ENCODE measurements around the gene NSDHL.

- no peak for TF ChIP-seq CTCF (IDR thresholded peaks at IDR 0.05; ENCODE audit: low read length)
- TF ChIP-seq EZH2 (optimal IDR thresholded peaks at IDR 0.05; ENCODE audit: low read depth, low read length): no peak
Measured at GRCh38 chrX:152878976-152879755, 48.3 kb downstream of the NSDHL start.

Measured in MM.1S (cell line).